Hypothalamus (tissue), 51 donors: Measurements from ENCODE around the gene VTI1A.
A peak's percentile ranks its signal among the peaks of the same experiment; 100 is the strongest.

ENCODE experiments used
- DNase-seq, 51 donors: peaks; one replicate each; lab custom pipeline; 2025; lab: John Stamatoyannopoulos, UW

The VTI1A gene

DNA sequence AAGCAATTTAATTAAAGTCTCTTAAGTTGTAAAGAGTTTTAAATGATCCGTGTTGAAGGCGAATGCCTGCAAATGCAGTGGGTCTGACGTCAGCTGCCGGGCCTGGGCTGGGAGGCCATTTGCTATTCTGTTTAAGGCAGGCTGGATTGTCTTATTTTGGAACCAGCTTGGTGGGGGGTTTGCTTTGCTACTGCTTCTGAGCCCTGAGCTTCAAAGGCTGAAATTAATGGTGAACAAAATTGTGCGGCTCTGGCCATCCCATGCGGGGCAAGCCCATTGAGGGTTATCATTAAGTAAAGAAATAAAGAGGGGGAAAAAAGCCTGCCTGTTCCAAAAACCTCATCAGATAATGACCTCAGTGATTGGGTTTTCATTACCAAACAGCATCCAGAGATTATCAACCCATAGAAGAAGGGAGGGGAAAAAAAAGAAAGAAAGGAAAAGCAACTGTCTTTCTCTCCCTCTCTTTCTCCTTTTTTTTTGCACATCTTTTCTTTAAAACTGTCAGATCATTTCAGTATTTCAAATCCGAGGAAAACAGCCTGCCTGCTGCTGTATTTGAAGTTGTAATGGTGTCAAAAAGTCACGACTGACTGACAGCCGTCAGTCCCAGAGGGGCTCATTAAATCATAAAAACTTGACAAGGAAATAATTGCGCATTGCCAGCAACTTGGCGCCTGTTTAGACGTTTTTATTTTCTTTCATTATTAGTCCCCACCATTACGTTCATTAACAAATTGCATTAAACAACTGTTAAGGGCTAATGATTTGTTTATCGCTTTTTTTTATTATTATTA is 371.2 kb downstream of the VTI1A start:
- no peak for DNase-seq

DNA sequence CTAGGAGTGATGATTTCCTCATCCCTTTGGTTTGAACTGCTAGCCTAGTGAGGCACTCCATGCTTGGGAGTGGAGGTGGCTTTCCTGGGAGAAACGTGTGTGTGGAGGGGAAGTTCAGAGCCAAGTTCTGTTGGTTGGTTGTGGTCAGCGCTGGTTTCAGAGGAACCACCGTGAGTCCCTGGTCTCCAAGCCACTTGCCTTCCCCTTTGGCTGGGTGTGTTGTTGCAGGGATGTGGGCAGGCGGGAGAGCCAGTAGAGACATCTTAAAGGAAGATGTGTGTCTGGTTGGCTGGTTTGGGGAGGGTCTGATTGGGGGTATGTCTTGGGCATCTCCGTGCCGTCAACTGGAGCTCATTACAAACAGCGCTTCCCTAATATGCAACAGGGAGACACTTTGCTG is 372.2 kb downstream of the VTI1A start:
- DNase-seq = no peak

GRCh38 chr10:112820320-112820719 is 373.3 kb downstream of the VTI1A start:
- no peak for DNase-seq

GRCh38 chr10:112821038-112821437 is 374.0 kb downstream of the VTI1A start:
- no peak for DNase-seq

DNA sequence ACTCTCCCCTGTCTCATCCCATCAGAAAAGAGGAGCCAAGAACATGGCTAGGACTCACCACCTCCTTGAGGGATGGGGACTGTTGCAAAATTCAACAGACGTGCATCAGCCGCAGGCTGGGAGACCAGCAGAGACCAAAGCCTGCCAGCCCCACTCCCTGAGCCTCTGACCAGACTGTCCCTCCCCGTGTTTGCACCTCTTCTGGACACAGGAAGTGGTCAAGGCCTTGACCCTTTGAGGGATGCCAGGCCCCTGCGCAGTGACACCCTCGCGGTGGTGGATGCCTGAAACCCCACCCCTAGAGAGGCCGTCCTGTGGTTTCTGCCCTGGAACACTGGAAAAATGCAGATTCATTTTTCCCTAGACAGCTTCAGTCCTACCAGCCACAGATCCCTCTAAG is 374.6 kb downstream of the VTI1A start:
- no peak for DNase-seq

- DNase-seq = no peak
Measured at GRCh38 chr10:112823007-112823406, 376.0 kb downstream of the VTI1A start.

DNA sequence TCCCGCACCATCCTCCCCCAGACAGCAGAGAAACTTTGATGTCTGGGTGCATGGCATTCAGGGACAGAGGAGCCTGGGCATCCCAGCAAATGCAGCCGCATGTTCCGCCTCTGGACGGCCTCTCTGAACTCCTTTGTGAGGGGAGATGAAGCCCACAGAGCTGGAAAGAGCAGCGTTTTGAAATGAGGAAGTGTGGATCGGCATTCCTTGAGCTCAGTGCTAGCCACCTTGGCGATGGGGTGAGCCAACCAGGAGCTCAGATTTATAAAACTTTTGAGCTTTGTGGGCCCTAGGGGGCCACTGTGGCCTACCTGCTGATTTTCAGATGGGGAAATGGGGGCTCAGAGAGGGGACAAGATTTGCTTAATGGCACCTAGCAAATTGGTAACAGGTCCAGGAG is 376.6 kb downstream of the VTI1A start:
- DNase-seq = no peak

- no peak for DNase-seq
Measured at GRCh38 chr10:112826018-112826697, 379.1 kb downstream of the VTI1A start.

DNA sequence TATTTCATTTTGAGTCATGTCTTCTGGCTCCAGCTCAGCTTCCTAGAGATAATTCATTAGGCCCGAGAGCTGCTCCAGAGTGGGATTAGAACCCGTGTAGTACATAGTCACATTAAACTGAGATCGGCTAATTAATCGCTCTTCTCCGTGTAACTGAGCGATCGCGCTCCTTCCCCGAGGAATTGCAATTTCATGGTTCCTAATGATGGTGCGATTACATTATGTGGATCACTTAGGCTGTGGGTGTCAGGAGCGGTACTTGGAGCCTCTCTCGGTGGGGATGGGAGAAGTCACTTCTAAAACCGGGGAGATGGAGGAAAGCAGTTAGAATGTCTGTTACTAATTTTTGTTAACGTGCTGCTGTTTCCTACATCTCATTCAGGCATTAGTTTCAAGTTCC is 380.1 kb downstream of the VTI1A start:
- DNase-seq = no peak

GRCh38 chr10:112827951-112828350 is 380.9 kb downstream of the VTI1A start:
- DNase-seq = no peak

- no peak for DNase-seq
Measured at GRCh38 chr10:112831859-112832258, 384.8 kb downstream of the VTI1A start.

DNA sequence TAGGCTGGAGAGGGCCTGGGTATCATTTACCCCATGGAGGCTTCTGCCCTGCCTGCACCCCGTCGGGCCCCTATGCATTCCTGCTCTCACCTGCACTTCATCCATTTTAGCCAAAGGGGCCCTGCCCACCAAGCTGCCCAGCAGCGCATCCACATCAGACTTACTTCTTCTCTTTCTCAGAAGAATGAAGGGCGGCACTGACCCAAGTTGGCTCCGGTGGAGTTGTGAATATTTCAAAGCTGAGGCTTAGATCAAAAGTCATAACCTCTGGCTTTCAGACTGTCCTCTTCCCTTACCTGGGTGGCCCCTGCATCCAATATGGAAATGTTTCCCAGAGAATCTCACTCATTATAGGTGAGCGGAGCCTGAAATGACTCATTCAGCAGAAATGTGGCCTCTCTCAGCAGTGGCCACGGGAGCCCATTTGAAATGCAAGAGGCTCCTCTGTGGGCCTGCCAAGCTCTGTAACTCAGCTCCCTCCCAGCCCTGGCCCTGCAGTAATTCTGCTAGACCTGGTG is 385.4 kb downstream of the VTI1A start:
- no peak for DNase-seq

- DNase-seq = no peak
Measured at GRCh38 chr10:112832959-112833358, 385.9 kb downstream of the VTI1A start.

DNA sequence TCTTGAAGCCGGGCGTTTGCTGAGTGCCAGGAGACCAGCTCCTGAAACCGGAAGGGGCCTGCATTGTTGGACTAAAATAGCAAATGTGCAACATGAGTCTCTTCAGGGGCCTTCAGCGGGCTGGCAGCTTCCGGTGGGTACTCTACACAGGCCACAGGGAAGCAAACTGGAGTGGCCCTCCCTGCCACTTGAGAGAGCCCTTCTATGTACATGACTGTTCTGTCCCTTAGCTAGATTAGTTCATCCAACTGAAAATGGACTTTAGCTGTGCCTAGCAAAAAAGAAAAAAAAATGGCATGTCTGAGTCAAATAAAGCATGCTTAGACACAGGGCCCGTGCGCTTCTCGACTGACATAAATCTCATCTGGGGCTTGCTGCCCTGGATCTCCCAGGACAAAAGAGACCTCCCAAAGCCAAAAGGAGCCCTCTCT is 387.8 kb downstream of the VTI1A start:
- DNase-seq = no peak

GRCh38 chr10:112835217-112835715 is 388.3 kb downstream of the VTI1A start:
- no peak for DNase-seq

DNA sequence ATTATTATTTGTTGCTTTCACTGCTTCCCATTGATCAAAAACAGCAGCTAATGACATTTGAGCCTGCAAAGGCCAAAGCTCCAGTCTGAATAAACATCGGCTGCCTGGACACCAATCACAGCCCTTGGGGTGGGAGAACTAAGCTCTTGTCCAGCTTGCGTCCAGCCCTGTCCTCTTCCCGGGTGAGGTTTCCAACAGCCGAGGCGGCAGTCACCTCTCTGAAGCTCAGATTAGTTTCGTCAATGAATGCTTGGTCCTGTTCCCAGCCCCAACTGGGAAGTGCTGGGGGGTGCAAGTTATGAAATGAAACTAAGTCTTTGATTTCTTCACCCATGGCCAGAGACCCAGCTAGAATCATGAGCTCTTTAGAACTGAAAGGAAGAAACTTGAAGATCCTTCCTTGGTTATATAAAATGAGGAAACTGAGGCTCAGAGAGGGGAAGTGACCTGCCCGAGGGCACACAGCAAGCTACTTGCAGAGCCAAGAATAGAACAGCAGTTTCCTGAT is 389.0 kb downstream of the VTI1A start:
- DNase-seq = peak in 1 of 51 donors; percentile 8

- no peak for DNase-seq
Measured at GRCh38 chr10:112838784-112839481, 391.9 kb downstream of the VTI1A start.

- DNase-seq = no peak
Measured at GRCh38 chr10:112839928-112840654, 393.1 kb downstream of the VTI1A start.

DNA sequence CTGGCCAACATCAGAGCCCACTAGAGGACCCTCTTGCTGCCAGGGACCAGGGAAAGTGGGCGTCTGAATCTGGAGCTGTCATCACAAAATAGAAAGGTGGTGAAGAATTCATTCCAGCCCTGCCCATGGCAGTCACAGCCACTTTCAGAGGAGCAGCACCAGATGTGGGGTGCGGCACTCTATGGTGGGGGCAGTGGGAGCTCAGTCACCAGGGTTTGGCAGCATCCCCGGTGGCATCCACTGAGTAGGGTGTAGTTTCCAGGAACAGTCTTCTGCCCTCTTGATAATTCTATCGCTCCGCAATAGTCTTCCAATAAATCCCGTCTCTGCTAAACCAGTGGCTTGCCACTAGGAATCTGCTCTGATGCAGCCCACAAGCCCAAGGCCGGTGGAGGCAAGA is 394.5 kb downstream of the VTI1A start:
- DNase-seq = no peak

DNA sequence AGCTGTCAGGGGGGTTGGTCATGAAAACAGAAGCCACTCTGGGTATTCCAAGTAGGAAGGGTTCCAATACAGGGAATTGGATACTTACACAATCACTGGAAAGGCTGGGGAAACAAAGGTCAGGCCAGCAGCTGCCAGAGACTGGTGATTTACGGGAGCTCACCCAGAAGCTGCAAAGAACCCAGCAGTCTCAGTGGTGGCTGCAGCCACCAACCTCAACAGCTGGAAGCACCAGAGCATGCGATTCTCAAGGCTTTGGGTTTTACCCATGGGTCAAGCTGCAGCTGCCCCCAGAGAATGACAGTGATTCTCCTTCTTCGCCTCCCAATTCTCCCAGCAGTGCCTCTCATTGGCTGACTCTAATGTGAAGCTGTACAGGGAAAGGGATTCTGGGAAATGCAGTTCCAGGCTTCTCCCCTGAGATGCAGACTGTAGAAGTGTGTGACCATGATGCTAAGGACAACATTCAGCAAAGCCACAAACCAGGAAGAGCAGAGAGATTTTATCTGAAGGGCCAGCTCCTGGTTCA is 395.9 kb downstream of the VTI1A start:
- no peak for DNase-seq
